ENCODE measurements around the gene TRPM6.

TRPM6 gene

GRCh38 chr9:74742792-74743730, 144.7 kb downstream of the TRPM6 start:
- peak; percentile 57 for TF ChIP-seq CTCF (IDR thresholded peaks at IDR 0.05)
- H3K27me3 ChIP-seq (ENCODE audit: control insufficient read depth, insufficient read depth, low read length), result no peaks in the 10 kb centered on the region
- no peaks in the 10 kb centered on the region for H3K9me3 ChIP-seq (ENCODE audit: control insufficient read depth, low read length)
- no peak overlapping the region for H3K9ac ChIP-seq
- no peaks in the 10 kb centered on the region for H3K36me3 ChIP-seq (ENCODE audit: control insufficient read depth, insufficient read depth, low read length)
- no peak overlapping the region for H2AFZ ChIP-seq
- H3K4me3 ChIP-seq (ENCODE audit: low read depth, low read length), result no peak overlapping the region
- H3K79me2 ChIP-seq, result no peaks in the 10 kb centered on the region
- peak overlapping the region; percentile 19 for H3K4me2 ChIP-seq (ENCODE audit: low read length)
- no peak overlapping the region for H3K27ac ChIP-seq
- H3K4me1 ChIP-seq, result peaks cover 5% of the 10 kb centered on the region

- Histone ChIP-seq H3K4me3 (ENCODE audit: low read depth, low read length) (no peak overlapping the region), H3K36me3 (ENCODE audit: control insufficient read depth, insufficient read depth, low read length) (no peaks in the 10 kb centered on the region), H3K9me3 (ENCODE audit: control insufficient read depth, low read length) (no peaks in the 10 kb centered on the region), H3K9ac (no peak overlapping the region), H3K4me2 (ENCODE audit: low read length) (no peak overlapping the region), H3K27me3 (ENCODE audit: control insufficient read depth, insufficient read depth, low read length) (no peaks in the 10 kb centered on the region), H3K4me1 (peaks cover 5% of the 10 kb centered on the region), H3K27ac (no peak overlapping the region), H3K79me2 (no peaks in the 10 kb centered on the region), H2AFZ (no peak overlapping the region)
- TF ChIP-seq CTCF (IDR thresholded peaks at IDR 0.05), result no peak
These were observed 145.4 kb downstream of the TRPM6 start for GRCh38 chr9:74742191-74742790.

DNA sequence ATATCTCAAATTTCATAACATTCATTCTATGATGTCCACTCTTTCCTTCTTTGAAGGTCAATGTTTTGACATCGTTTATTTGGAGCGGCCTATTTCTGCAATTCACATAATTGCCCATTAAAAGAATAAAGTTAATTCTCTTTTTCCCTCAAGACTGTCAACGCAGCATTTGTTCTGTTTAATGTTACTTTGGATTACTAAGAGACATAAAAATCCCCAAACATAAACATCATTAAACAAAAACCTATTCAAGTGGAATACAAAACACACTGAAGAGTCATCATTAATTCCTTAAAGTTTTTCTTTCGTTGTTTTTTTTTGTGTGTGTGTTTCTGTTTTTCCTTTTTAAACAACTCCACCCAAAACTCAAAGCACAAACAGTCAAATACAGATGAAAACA, 151.1 kb downstream of the TRPM6 start:
- Histone ChIP-seq H3K4me2 (ENCODE audit: low read length) (no peak overlapping the region), H3K79me2 (no peaks in the 10 kb centered on the region), H3K9ac (no peak overlapping the region), H3K27me3 (ENCODE audit: control insufficient read depth, insufficient read depth, low read length) (no peaks in the 10 kb centered on the region), H2AFZ (no peak overlapping the region), H3K9me3 (ENCODE audit: control insufficient read depth, low read length) (no peaks in the 10 kb centered on the region), H3K4me3 (ENCODE audit: low read depth, low read length) (no peak overlapping the region), H3K27ac (no peak overlapping the region), H3K36me3 (ENCODE audit: control insufficient read depth, insufficient read depth, low read length) (no peaks in the 10 kb centered on the region), H3K4me1 (no peaks in the 10 kb centered on the region)
- TF ChIP-seq CTCF (IDR thresholded peaks at IDR 0.05), result no peak

DNA sequence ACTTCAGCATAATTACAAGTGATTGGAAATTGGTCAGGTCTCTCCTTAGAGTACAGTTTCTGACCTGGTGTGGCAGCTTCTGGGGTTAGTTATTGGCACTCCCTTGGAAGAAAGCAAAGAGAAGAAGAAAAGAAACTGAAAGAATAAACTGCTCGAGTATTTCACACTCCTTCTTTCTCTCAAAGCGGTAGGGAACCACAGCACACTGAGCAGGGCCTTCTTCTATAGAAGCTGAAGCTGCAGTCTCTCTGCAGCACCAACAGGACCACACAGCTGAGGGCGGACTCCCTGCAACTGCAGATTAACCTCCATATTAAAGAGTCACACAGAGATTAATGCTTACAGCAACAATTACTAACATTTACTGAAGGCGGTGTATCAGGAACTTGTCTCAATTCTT, 152.0 kb downstream of the TRPM6 start:
- no peak overlapping the region for H2AFZ ChIP-seq
- H3K79me2 ChIP-seq, result no peaks in the 10 kb centered on the region
- no peak overlapping the region for H3K9ac ChIP-seq
- H3K4me1 ChIP-seq, result no peaks in the 10 kb centered on the region
- no peaks in the 10 kb centered on the region for H3K9me3 ChIP-seq (ENCODE audit: control insufficient read depth, low read length)
- TF ChIP-seq CTCF (IDR thresholded peaks at IDR 0.05), result no peak
- no peak overlapping the region for H3K4me3 ChIP-seq (ENCODE audit: low read depth, low read length)
- H3K27me3 ChIP-seq (ENCODE audit: control insufficient read depth, insufficient read depth, low read length), result no peaks in the 10 kb centered on the region
- H3K36me3 ChIP-seq (ENCODE audit: control insufficient read depth, insufficient read depth, low read length), result no peaks in the 10 kb centered on the region
- H3K4me2 ChIP-seq (ENCODE audit: low read length), result no peak overlapping the region
- no peak overlapping the region for H3K27ac ChIP-seq
